K562 (cell line): ENCODE measurements around the gene KCTD17.

ENCODE experiments used
- BHLHE40 ChIP-seq: IDR thresholded peaks from 2 replicates; pipeline ENCODE4 v1.6.1; 2011; ENCODE audit warnings: low read length, improper control_type of control experiment
- HMG20B ChIP-seq: fragments of 250-450 bp; sonication (Bioruptor Pico); IDR thresholded peaks from 2 replicates; pipeline ENCODE4 v1.5.0; 2021; ENCODE audit warnings: mild to moderate bottlenecking
- JUND ChIP-seq, 2 experiments: IDR thresholded peaks; 2 replicates in 1 of 2; 3 replicates in 1 of 2; pipeline ENCODE4 v1.6.1; 2011; ENCODE audit warnings: borderline replicate concordance in 2 of 2, low read depth in 2 of 2, low read length in 2 of 2, improper control_type of control experiment in 1 of 2, missing biosample characterization in 1 of 2, missing genetic modification characterization in 1 of 2, missing genetic modification reagents in 1 of 2
- RAD21 ChIP-seq, 2 experiments: fragments of 250-450 bp in 1 of 2; fragments of 450-650 bp in 1 of 2; sonication (Bioruptor Pico) in 1 of 2; formaldehyde crosslinking in 1 of 2; IDR thresholded peaks in 1 of 2; conservative IDR thresholded peaks in 1 of 2; 2 replicates each; pipeline versions ENCODE4 v1.4.0 to v1.8.0; 2020 to 2022; ENCODE audit warnings: mild to moderate bottlenecking in 2 of 2, moderate library complexity in 1 of 2
- SMAD1 ChIP-seq: fragments of 150-350 bp; IDR thresholded peaks from 2 replicates; pipeline ENCODE4 v1.6.1; 2014; ENCODE audit warnings: low read length, low read depth; ENCODE audit not compliant: partially characterized antibody
- ZKSCAN1 ChIP-seq: fragments of 150-350 bp; IDR thresholded peaks from 2 replicates; pipeline ENCODE4 v1.6.1; 2016; ENCODE audit warnings: low read depth, low read length
- ZNF121 ChIP-seq: sonication (generic); formaldehyde crosslinking; conservative IDR thresholded peaks from 2 replicates; pipeline ENCODE4 v1.8.0; 2022; ENCODE audit warnings: missing genetic modification reagents
- ZNF140 ChIP-seq: fragments of 250-450 bp; sonication (Bioruptor Pico); IDR thresholded peaks from 2 replicates; pipeline ENCODE4 v1.8.0; 2021; ENCODE audit warnings: moderate library complexity, mild to moderate bottlenecking, inconsistent platforms
- ZNF232 ChIP-seq: sonication (generic); formaldehyde crosslinking; IDR thresholded peaks from 2 replicates; pipeline ENCODE4 v1.8.0; 2022; ENCODE audit warnings: mild to moderate bottlenecking, missing genetic modification reagents

DNA sequence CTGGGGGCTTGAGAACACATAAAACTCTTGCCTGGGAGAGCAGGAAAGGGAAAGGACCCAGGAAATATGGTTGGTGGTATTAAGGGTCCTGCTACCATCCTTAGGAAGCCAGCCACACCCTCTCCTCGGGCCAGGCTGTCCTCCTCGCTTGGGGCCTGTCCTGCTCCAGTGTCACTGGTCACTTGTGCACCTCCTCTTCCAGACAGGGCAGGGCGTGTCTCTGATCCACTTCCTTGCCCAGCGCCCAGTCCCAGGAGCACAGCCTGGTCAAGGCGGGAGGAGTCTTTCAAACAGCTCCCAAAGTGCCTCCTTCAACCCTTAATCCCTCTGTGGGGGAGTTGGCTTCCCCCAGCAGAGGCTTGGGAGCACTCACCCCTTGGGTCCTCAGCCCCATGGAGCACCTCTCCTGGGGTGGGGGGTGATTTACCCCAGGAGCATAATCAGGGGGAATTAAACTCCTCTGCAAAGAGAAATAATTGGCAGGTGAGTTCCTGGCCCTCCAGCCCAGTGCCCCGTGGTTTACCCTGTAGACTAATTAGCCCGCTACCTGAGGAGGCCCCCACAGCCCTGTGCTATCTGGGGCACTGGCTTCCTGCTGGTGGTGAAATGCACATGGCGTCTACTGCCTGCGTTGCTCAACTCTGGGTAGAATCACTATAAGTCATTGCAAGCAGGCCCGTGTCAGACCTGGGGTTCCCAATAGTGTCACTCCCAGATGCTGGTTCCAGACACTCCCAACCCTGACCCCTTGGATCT lies 49.9 kb downstream of the KCTD17 start:
- no peak for TF ChIP-seq RAD21 (CRISPR knock-in tag; conservative IDR thresholded peaks at IDR 0.05 in 1 of 2, IDR thresholded peaks at IDR 0.05 in 1 of 2)
- TF ChIP-seq ZNF232 (CRISPR knock-in tag) = no peak
- TF ChIP-seq HMG20B (CRISPR knock-in tag) = no peak
- TF ChIP-seq ZNF140 (CRISPR knock-in tag) = no peak
- no peak for TF ChIP-seq ZNF121 (CRISPR knock-in tag)
- no peak for TF ChIP-seq SMAD1
- TF ChIP-seq BHLHE40 = no peak
- TF ChIP-seq JUND (IDR thresholded peaks at IDR 0.05; ENCODE audit: borderline replicate concordance, low read depth, low read length) = no peak
- no peak for TF ChIP-seq JUND (tag; IDR thresholded peaks at IDR 0.05; ENCODE audit: borderline replicate concordance, low read depth, low read length)
- TF ChIP-seq ZKSCAN1 = no peak
